Suprapubic skin (tissue), 4 donors: Measurements from ENCODE around the gene IL18R1. TPM values are rescaled to one million over a fixed set of nuclear protein-coding genes. Genes with fewer than 3 reads are reported as not detected.

Experiments
- DNase-seq, 2 donors: peaks; one replicate each; pipeline ENCODE4 v3.0.0-alpha.2; 2019; ENCODE audit warnings: low spot score in 2 of 2
- H3K27ac ChIP-seq: fragments of 200-600 bp; sonication (generic); one replicate; pipeline ENCODE4 v1.5.1; 2019
- H3K27me3 ChIP-seq: fragments of 200-600 bp; sonication (generic); one replicate; pipeline ENCODE4 v1.5.1; 2019
- H3K36me3 ChIP-seq: fragments of 200-600 bp; sonication (generic); one replicate; pipeline ENCODE4 v1.5.1; 2019
- H3K4me1 ChIP-seq: fragments of 200-600 bp; sonication (generic); one replicate; pipeline ENCODE4 v1.5.1; 2019
- H3K4me3 ChIP-seq: fragments of 200-600 bp; sonication (generic); one replicate; pipeline ENCODE4 v1.5.1; 2019; ENCODE audit warnings: mild to moderate bottlenecking
- H3K9me3 ChIP-seq: fragments of 200-600 bp; sonication (generic); one replicate; pipeline ENCODE4 v1.5.1; 2019
- EP300 ChIP-seq: sonication (generic); formaldehyde crosslinking; IDR thresholded peaks from one replicate; pipeline ENCODE4 v1.6.1; 2017; ENCODE audit warnings: antibody characterized with exemption
- POLR2A ChIP-seq, 2 donors: fragments of 450-650 bp; IDR thresholded peaks; one replicate each; pipeline ENCODE4 v1.6.1; 2017; ENCODE audit warnings: antibody characterized with exemption in 2 of 2, mild to moderate bottlenecking in 2 of 2, moderate library complexity in 2 of 2
- POLR2AphosphoS5 ChIP-seq, 3 donors: sonication (generic); formaldehyde crosslinking; IDR thresholded peaks; one replicate each; pipeline ENCODE4 v1.6.1; 2017; ENCODE audit warnings: antibody characterized with exemption in 3 of 3
- WGBS: methylation state at CpG from one replicate; pipeline ENCODE4 v1.1.5; 2018; 5-methylcytosine and 5-hydroxymethylcytosine counted together
- total RNA-seq, 4 donors: library from RNA; depleted of rRNA; stranded (reverse); fragments of >200 nt; gene quantifications; one replicate each; pipeline ENCODE4 v1.1.0, GENCODE V29; 2016
- TF ChIP-seq, protein P1 (sequence below), 2 donors: fragments of 200-600 bp in 1 of 2; fragments of 450-650 bp in 1 of 2; sonication (generic) in 1 of 2; IDR thresholded peaks; one replicate each; pipeline ENCODE4 v1.5.1; 2016 to 2019; ENCODE audit warnings: antibody characterized with exemption in 2 of 2, mild to moderate bottlenecking in 1 of 2, moderate library complexity in 1 of 2

IL18R1 gene
- total RNA-seq, 4 donors from 2014 or later: 0.89 to 7.2 (median 2.2) TPM

GRCh38 chr2:102313471-102313870 is 42.1 kb upstream of the IL18R1 start:
- H3K4me3 ChIP-seq: peak overlapping the region; percentile 9
- WGBS: 90% methylated on average over 8 of the region's 8 CpGs
- no peak for DNase-seq
- no peaks in the 10 kb centered on the region for H3K36me3 ChIP-seq
- no peaks in the 10 kb centered on the region for H3K4me1 ChIP-seq
- TF ChIP-seq POLR2A (IDR thresholded peaks at IDR 0.05): no peak
- no peak for TF ChIP-seq POLR2AphosphoS5 (IDR thresholded peaks at IDR 0.05)
- TF ChIP-seq EP300: no peak
- TF ChIP-seq, protein P1, sequence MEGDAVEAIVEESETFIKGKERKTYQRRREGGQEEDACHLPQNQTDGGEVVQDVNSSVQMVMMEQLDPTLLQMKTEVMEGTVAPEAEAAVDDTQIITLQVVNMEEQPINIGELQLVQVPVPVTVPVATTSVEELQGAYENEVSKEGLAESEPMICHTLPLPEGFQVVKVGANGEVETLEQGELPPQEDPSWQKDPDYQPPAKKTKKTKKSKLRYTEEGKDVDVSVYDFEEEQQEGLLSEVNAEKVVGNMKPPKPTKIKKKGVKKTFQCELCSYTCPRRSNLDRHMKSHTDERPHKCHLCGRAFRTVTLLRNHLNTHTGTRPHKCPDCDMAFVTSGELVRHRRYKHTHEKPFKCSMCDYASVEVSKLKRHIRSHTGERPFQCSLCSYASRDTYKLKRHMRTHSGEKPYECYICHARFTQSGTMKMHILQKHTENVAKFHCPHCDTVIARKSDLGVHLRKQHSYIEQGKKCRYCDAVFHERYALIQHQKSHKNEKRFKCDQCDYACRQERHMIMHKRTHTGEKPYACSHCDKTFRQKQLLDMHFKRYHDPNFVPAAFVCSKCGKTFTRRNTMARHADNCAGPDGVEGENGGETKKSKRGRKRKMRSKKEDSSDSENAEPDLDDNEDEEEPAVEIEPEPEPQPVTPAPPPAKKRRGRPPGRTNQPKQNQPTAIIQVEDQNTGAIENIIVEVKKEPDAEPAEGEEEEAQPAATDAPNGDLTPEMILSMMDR (IDR thresholded peaks at IDR 0.05): no peak
- peaks cover 6% of the 10 kb centered on the region for H3K27me3 ChIP-seq
- no peaks in the 10 kb centered on the region for H3K9me3 ChIP-seq
- no peak overlapping the region for H3K27ac ChIP-seq

GRCh38 chr2:102313950-102314349 is 41.6 kb upstream of the IL18R1 start:
- no peaks in the 10 kb centered on the region for H3K36me3 ChIP-seq
- no peak overlapping the region for H3K27ac ChIP-seq
- no peaks in the 10 kb centered on the region for H3K9me3 ChIP-seq
- no peaks in the 10 kb centered on the region for H3K4me1 ChIP-seq
- DNase-seq: no peak
- H3K27me3 ChIP-seq: peaks cover under 1% of the 10 kb centered on the region
- 74% methylated on average over 3 of the region's 3 CpGs for WGBS
- no peak overlapping the region for H3K4me3 ChIP-seq
- TF ChIP-seq, protein P1 (IDR thresholded peaks at IDR 0.05): no peak
- TF ChIP-seq POLR2AphosphoS5 (IDR thresholded peaks at IDR 0.05) (no peak), POLR2A (IDR thresholded peaks at IDR 0.05) (no peak), EP300 (no peak)

DNA sequence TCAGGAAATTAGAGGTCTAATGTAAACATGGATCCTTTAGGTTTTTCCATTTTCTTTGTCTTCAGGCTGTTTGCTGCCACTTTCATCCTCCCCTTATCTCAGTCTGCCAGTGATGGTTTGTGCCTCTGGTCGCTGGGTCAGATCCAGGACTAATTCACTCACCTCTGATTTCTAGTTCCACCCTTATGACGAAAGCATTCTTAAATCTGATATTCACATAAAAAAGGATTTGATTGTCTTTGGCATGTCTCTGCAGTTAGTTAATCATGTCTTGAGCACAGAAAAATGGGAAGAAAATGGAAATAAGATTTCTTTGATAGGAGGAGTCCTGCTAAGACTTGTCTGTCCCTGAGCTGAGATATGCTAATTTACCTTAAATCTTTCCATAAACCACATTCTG is 39.7 kb upstream of the IL18R1 start:
- DNase-seq: no peak
- H3K27ac ChIP-seq: no peak overlapping the region

DNA sequence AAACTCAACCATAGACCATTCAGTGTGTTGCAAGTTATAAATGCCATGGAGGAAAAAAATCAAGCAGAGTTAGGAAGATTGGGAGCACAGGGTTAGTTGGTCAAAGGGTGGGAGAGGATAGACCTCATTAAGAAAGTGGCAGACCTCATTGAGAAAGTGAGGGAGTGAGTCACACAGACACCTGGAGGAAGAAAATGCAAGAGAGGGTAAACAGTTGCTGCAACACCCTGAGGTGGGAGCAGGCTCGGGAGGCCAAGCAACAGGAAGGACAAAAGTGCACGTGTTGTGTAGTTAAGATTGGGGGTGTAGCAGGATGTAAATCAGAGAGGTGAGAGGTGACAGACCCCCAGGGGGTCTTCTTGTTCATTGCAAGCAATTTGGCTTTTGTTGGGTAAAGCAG is 37.9 kb upstream of the IL18R1 start:
- H3K27ac ChIP-seq: no peak overlapping the region
- no peaks in the 10 kb centered on the region for H3K4me1 ChIP-seq
- H3K36me3 ChIP-seq: no peaks in the 10 kb centered on the region
- TF ChIP-seq, protein P1 (IDR thresholded peaks at IDR 0.05): no peak
- TF ChIP-seq EP300 (no peak), POLR2A (IDR thresholded peaks at IDR 0.05) (no peak), POLR2AphosphoS5 (IDR thresholded peaks at IDR 0.05) (no peak)
- 48% methylated on average over 2 of the region's 2 CpGs for WGBS
- no peak for DNase-seq
- H3K9me3 ChIP-seq: no peaks in the 10 kb centered on the region
- H3K27me3 ChIP-seq: no peaks in the 10 kb centered on the region
- no peak overlapping the region for H3K4me3 ChIP-seq

More for the DNA sequence above, 39.7 kb upstream of the IL18R1 start:
- WGBS: 43% methylated on average over 2 of the region's 2 CpGs
- no peaks in the 10 kb centered on the region for H3K27me3 ChIP-seq
- no peak overlapping the region for H3K4me3 ChIP-seq
- no peak for TF ChIP-seq POLR2AphosphoS5 (IDR thresholded peaks at IDR 0.05)
- H3K36me3 ChIP-seq: no peaks in the 10 kb centered on the region
- no peaks in the 10 kb centered on the region for H3K9me3 ChIP-seq
- H3K4me1 ChIP-seq: no peaks in the 10 kb centered on the region

GRCh38 chr2:102318437-102318836 is 37.2 kb upstream of the IL18R1 start:
- no peak for TF ChIP-seq EP300
- no peak for TF ChIP-seq POLR2A (IDR thresholded peaks at IDR 0.05)
- TF ChIP-seq, protein P1 (IDR thresholded peaks at IDR 0.05): no peak
- no peak for TF ChIP-seq POLR2AphosphoS5 (IDR thresholded peaks at IDR 0.05)
- Histone ChIP-seq H3K4me1 (no peaks in the 10 kb centered on the region), H3K4me3 (no peak overlapping the region), H3K27ac (no peak overlapping the region), H3K9me3 (no peaks in the 10 kb centered on the region), H3K27me3 (no peaks in the 10 kb centered on the region), H3K36me3 (no peaks in the 10 kb centered on the region)
- DNase-seq: no peak
- 89% methylated on average over 2 of the region's 2 CpGs for WGBS
